PC-3 (cell line): ENCODE results near the gene MUCL1. TPM values are rescaled to one million over a fixed set of nuclear protein-coding genes. Genes with fewer than 3 reads are reported as not detected.
A peak's percentile ranks its signal among the peaks of the same experiment; 100 is the strongest.

Experiments
- ATAC-seq: fragments of 200-7000 bp; cut with Tn5 transposase; 2 replicates; pipeline ENCODE4 v1.9.1; 2020; ENCODE audit warnings: mild to moderate bottlenecking, moderate library complexity
- Bru-seq: library from RNA; stranded (reverse); fragments of 400-500 nt; gene quantifications from one replicate; lab custom pipeline; 2021; lab: Mats Ljungman, UMichigan
- BruChase-seq, 2 experiments: library from RNA; stranded (reverse); fragments of 400-500 nt; gene quantifications; one replicate each; lab custom pipeline; 2021; lab: Mats Ljungman, UMichigan
- BruUV-seq: library from RNA; stranded (reverse); fragments of 400-500 nt; replicated peaks from 2 replicates; lab custom pipeline; 2021; lab: Mats Ljungman, UMichigan
- CTCF ChIA-PET: fragments of 300-600 bp; sonication (Branson Sonifier 250); formaldehyde crosslinking; loops from one replicate; lab custom pipeline; 2022; ENCODE audit warnings: antibody characterized with exemption; lab: Charles Lee
- POLR2A ChIA-PET: fragments of 300-600 bp; sonication (Branson Sonifier 250); formaldehyde crosslinking; loops from one replicate; lab custom pipeline; 2022; ENCODE audit warnings: antibody characterized with exemption; ENCODE audit not compliant: unreplicated experiment; lab: Charles Lee
- DNase-seq: peaks from one replicate; pipeline ENCODE4 v3.0.0-alpha.2; 2015
- H2AFZ ChIP-seq: fragments of 300-600 bp; sonication (generic); 2 replicates; pipeline ENCODE4 v1.6.0; 2016; ENCODE audit warnings: antibody characterized with exemption, low read length
- H3F3A ChIP-seq: fragments of 300-600 bp; sonication (generic); one replicate; pipeline ENCODE4 v1.6.0; 2017; ENCODE audit warnings: antibody characterized with exemption, low read length, control low read depth, mild to moderate bottlenecking; ENCODE audit not compliant: unreplicated experiment
- H3K27ac ChIP-seq: fragments of 300-600 bp; sonication (generic); 2 replicates; pipeline ENCODE4 v1.5.1; 2016; ENCODE audit warnings: mild to moderate bottlenecking, low read length
- H3K27me3 ChIP-seq: fragments of 300-600 bp; sonication (generic); 2 replicates; pipeline ENCODE4 v1.6.1; 2016; ENCODE audit warnings: low read length, mixed read lengths
- H3K36me3 ChIP-seq: fragments of 300-600 bp; sonication (generic); 2 replicates; pipeline ENCODE4 v1.6.1; 2016; ENCODE audit warnings: low read depth, mixed run types, low read length, mixed read lengths
- H3K4me1 ChIP-seq: fragments of 300-600 bp; sonication (generic); 2 replicates; pipeline ENCODE4 v1.5.1; 2016; ENCODE audit warnings: low read length; ENCODE audit not compliant: insufficient read depth
- H3K4me2 ChIP-seq: fragments of 300-600 bp; sonication (generic); 2 replicates; pipeline ENCODE4 v1.6.0; 2016; ENCODE audit warnings: low read length
- H3K4me3 ChIP-seq: fragments of 300-600 bp; sonication (generic); 2 replicates; pipeline ENCODE4 v1.5.1; 2016; ENCODE audit warnings: mild to moderate bottlenecking, low read length, mixed read lengths
- H3K79me2 ChIP-seq: fragments of 300-600 bp; sonication (generic); 2 replicates; pipeline ENCODE4 v1.6.1; 2017; ENCODE audit warnings: low read length, mixed read lengths
- H3K9ac ChIP-seq: fragments of 300-600 bp; sonication (generic); 2 replicates; pipeline ENCODE4 v1.6.0; 2016; ENCODE audit warnings: mild to moderate bottlenecking, low read length
- H3K9me2 ChIP-seq: fragments of 300-600 bp; sonication (generic); replicated peaks from 2 replicates; pipeline ENCODE4 v1.6.1; 2016; ENCODE audit warnings: mixed run types, low read length, mixed read lengths
- H3K9me3 ChIP-seq: fragments of 300-600 bp; sonication (generic); 2 replicates; pipeline ENCODE4 v1.6.1; 2016; ENCODE audit warnings: low read length, mixed read lengths
- H4K20me1 ChIP-seq: fragments of 300-600 bp; sonication (generic); 2 replicates; pipeline ENCODE4 v1.6.1; 2016; ENCODE audit warnings: low read length, mixed read lengths
- EZH2 ChIP-seq: fragments of 300-600 bp; sonication (generic); IDR thresholded peaks from one replicate; pipeline ENCODE4 v1.6.1; 2017; ENCODE audit warnings: antibody characterized with exemption, mild to moderate bottlenecking, low read length; ENCODE audit not compliant: unreplicated experiment
- EZH2phosphoT487 ChIP-seq: fragments of 300-600 bp; sonication (generic); IDR thresholded peaks from 2 replicates; pipeline ENCODE4 v1.6.1; 2018; ENCODE audit warnings: mild to moderate bottlenecking, antibody characterized with exemption, low read length, borderline replicate concordance
- intact Hi-C: fragments of 100-400 bp; cut with micrococcal nuclease; formaldehyde crosslinking; loops from 2 replicates; pipeline ENCODE4 v1.9.0; 2023
- long read RNA-seq: library from polyadenylated mRNA; unstranded; transcript quantifications from one replicate; pipeline ENCODE4 v2.0.0, GENCODE V29; 2021; ENCODE audit not compliant: unreplicated experiment
- total RNA-seq: library from RNA; depleted of rRNA; stranded (reverse); fragments of >200 nt; gene quantifications from 2 replicates; pipeline ENCODE4 v1.2.3, GENCODE V29; 2014; rRNA removed
- TF ChIP-seq, protein P1 (sequence below): fragments of 300-600 bp; sonication (generic); conservative IDR thresholded peaks from 2 replicates; pipeline ENCODE4 v1.5.1; 2017; ENCODE audit warnings: antibody characterized with exemption, low read depth, mild to moderate bottlenecking, low read length

MUCL1 gene, protein sequence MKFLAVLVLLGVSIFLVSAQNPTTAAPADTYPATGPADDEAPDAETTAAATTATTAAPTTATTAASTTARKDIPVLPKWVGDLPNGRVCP
- not detected in 2 replicates for total RNA-seq
- Bru-seq, nascent RNA, result not detected
- percentile 2 among the genes with signal in this experiment for BruChase-seq, experiment 1, labeled RNA remaining after a 6-hour chase
- percentile 4 among the genes with signal in this experiment for BruChase-seq, experiment 2, labeled RNA remaining after a 2-hour chase
- long read RNA-seq, result 0 reads

DNA sequence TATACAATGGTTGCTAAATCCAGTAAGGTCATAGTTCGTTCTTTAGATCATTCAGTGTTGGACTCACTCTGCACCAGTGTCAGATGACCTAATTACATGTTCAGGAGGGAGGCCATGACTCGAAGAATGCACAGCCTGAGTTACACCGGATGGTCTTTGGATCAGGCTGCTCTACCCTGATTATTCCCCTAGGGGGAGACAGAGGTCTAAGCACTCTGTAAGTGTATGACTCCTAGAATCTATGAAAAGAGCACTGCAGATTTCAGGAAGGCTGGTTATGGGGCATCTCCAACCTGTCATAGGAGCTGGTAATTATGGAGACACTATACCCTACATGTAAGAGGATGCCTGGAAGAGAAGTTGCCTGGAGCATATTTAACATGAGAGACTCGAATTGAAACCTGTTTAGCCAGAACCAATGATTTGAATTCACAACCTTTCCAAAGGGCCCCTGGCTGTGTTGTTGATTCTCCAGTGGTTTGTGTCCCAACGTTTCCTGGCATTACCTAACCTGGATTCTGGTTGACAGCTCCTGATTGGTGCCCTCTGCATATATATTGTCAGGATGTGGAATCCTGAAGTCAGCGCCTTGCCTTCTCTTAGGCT, at the start of gene MUCL1:
MUCL1 (plus strand) TSS at position 584 of the 606 bp plus-strand sequence. CDS start 67 bp downstream, outside the sequence.
- H4K20me1 ChIP-seq, result no peaks in the 10 kb centered on the region
- H3K4me3 ChIP-seq, result no peak within 1 kb of the TSS
- POLR2A ChIA-PET, result no interaction called here
- no peak within 1 kb of the TSS for H3K4me2 ChIP-seq
- DNase-seq, result peak; percentile 93
- intact Hi-C loops, result loop anchor here (1.0 to 2.0 kb wide), 4 partner anchors 81 to 105 kb away; no protein-coding TSS in a partner anchor
- H2AFZ ChIP-seq, result no peak within 1 kb of the TSS
- CTCF ChIA-PET, result interaction anchor here (0.6 to 1.4 kb wide), 2 partner anchors 95 to 103 kb away, joined by 3 to 5 read pairs; no protein-coding TSS in a partner anchor
- no peaks in the 10 kb centered on the region for H3K4me1 ChIP-seq
- no peaks in the 10 kb centered on the region for H3F3A ChIP-seq
- H3K27ac ChIP-seq, result no peak within 1 kb of the TSS
- TF ChIP-seq, protein P1, sequence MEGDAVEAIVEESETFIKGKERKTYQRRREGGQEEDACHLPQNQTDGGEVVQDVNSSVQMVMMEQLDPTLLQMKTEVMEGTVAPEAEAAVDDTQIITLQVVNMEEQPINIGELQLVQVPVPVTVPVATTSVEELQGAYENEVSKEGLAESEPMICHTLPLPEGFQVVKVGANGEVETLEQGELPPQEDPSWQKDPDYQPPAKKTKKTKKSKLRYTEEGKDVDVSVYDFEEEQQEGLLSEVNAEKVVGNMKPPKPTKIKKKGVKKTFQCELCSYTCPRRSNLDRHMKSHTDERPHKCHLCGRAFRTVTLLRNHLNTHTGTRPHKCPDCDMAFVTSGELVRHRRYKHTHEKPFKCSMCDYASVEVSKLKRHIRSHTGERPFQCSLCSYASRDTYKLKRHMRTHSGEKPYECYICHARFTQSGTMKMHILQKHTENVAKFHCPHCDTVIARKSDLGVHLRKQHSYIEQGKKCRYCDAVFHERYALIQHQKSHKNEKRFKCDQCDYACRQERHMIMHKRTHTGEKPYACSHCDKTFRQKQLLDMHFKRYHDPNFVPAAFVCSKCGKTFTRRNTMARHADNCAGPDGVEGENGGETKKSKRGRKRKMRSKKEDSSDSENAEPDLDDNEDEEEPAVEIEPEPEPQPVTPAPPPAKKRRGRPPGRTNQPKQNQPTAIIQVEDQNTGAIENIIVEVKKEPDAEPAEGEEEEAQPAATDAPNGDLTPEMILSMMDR, result peak; percentile 97
- TF ChIP-seq EZH2phosphoT487, result no peak
- H3K27me3 ChIP-seq, result 0 out of 2 replicates have a peak, but pooled peaks cover under 1% of the 10 kb centered on the region
- H3K9me2 ChIP-seq, result no peaks in the 10 kb centered on the region
- no peaks in the 10 kb centered on the region for H3K36me3 ChIP-seq
- no peaks in the 10 kb centered on the region for H3K79me2 ChIP-seq
- no TSS peak for BruUV-seq
- no peaks in the 10 kb centered on the region for H3K9me3 ChIP-seq
- no peak within 1 kb of the TSS for H3K9ac ChIP-seq
- ATAC-seq, result peak; percentile 99

DNA sequence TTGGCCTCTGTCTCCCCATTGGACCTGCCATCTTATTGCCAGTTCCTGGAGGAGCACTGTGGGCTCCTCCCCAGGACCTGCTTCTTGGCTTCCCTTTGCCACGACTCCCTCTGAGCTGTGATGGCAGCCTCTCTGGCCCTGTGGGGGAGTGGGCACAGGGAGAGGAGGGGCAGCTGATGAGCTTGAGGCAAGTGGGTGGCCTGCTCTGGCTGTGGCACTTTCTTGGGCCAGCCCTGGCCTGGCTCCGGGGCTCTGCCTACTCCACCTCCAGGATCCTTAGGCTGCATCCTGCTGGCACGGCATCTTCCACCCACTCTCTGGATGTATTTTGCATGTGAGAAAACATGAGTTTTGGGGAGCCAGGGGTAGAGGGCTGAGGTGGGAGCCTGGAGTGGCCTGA, 32.6 kb upstream of the MUCL1 start:
- Histone ChIP-seq H3F3A (no peaks in the 10 kb centered on the region), H3K79me2 (no peaks in the 10 kb centered on the region), H3K9me3 (no peaks in the 10 kb centered on the region), H2AFZ (no peak overlapping the region), H3K4me1 (no peaks in the 10 kb centered on the region), H3K4me2 (no peak overlapping the region), H4K20me1 (no peaks in the 10 kb centered on the region), H3K9me2 (no peaks in the 10 kb centered on the region), H3K36me3 (no peaks in the 10 kb centered on the region), H3K27ac (no peak overlapping the region), H3K9ac (no peak overlapping the region), H3K27me3 (peaks cover 3% of the 10 kb centered on the region; the same call in 1 of the 2 replicates), H3K4me3 (no peak overlapping the region)
- ATAC-seq (no peak), DNase-seq (no peak)
- TF ChIP-seq EZH2phosphoT487 (no peak), EZH2 (no peak)
- TF ChIP-seq, protein P1, result no peak
- BruUV-seq, result no TSS peak
- POLR2A ChIA-PET, result no interaction called here
- intact Hi-C loops, result no loop called here
- CTCF ChIA-PET, result no interaction called here

DNA sequence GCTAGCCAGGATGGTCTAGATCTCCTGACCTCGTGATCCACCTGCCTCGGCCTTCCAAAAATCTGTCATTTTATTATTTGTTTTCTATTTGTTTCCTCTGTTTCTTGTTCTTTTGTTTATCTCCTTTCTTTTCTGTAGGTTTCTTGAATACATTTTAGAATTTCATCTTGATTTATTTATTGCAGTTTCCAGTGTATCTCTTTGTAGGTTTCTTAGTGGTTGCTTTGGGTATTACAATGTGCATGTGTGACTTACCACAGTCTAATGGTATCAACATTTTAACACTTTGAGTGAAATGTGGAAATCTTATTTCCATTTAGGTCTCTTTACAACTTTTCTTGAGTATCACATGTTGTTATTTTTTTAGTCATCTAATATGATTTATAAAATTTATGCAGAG, 29.9 kb upstream of the MUCL1 start:
- ATAC-seq (no peak), DNase-seq (peak; percentile 15)
- no peaks in the 10 kb centered on the region for H3F3A ChIP-seq
- TF ChIP-seq EZH2, result no peak
- TF ChIP-seq, protein P1, result peak; percentile 6; the same call in 1 of the 2 replicates
- ChIA-PET POLR2A (no interaction called here), CTCF (no interaction called here)
- H3K79me2 ChIP-seq, result no peaks in the 10 kb centered on the region
- H3K4me1 ChIP-seq, result no peaks in the 10 kb centered on the region
- intact Hi-C loops, result no loop called here
- H3K4me2 ChIP-seq, result no peak overlapping the region
- H4K20me1 ChIP-seq, result no peaks in the 10 kb centered on the region
- H3K9me2 ChIP-seq, result no peaks in the 10 kb centered on the region
- no peak overlapping the region for H3K9ac ChIP-seq
- no peaks in the 10 kb centered on the region for H3K27me3 ChIP-seq
- no peak overlapping the region for H3K27ac ChIP-seq
- no TSS peak for BruUV-seq
- no peak overlapping the region for H3K4me3 ChIP-seq
- H3K9me3 ChIP-seq, result no peaks in the 10 kb centered on the region
- H3K36me3 ChIP-seq, result no peaks in the 10 kb centered on the region
- no peak overlapping the region for H2AFZ ChIP-seq
